NCI-H82 treated with DMSO at 0.1 percent for 48 hours (cell line): Measurements from ENCODE around the gene ZNF484.

Experiments
- DNase-seq: peaks from one replicate; lab custom pipeline; 2025; ENCODE audit not compliant: unreplicated experiment; lab: John Stamatoyannopoulos, UW

ZNF484 gene

DNA sequence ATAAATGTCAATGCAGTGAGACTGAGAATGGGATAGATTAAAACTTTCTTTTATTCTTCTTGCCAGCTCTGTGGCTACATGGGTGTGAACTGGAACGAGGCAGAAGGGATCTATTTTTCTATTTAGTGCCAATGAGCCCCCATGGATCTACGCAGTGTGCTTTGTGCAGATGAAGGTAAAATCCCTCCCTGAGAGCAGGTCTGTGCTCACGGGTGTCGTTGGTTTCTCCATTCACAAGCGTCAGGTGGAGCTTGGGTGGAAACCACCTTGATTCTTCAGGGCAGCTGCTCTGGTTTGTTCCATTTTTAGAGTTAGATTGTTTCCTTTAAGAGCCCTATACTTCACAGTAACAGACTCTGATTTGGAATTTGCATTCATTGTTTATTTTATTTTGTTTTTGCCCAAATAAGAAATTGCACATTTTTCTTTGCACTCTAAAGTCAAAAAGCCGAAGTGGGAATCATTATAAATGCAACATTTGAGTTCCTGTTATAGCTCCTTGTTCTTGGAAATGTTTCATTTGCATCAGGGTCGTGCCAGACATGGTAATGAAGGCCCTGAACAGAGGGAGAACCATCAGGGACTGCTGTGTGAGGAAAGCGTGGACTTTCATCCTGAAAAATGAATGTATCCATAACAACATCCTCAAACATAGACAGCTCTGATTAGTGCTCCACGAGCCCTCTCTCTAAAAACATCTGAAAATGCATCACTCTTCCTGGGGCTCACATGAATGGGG, 82.1 kb downstream of the ZNF484 start:
- DNase-seq, result no peak
